Suprapubic skin (tissue), 4 donors: ENCODE data around the gene ITSN1. TPM values are rescaled to one million over a fixed set of nuclear protein-coding genes. Genes with fewer than 3 reads are reported as not detected.

Source experiments
- DNase-seq, 2 donors: peaks; one replicate each; pipeline ENCODE4 v3.0.0-alpha.2; 2019; ENCODE audit warnings: low spot score in 2 of 2
- H3K27ac ChIP-seq: fragments of 200-600 bp; sonication (generic); one replicate; pipeline ENCODE4 v1.5.1; 2019
- H3K27me3 ChIP-seq: fragments of 200-600 bp; sonication (generic); one replicate; pipeline ENCODE4 v1.5.1; 2019
- H3K36me3 ChIP-seq: fragments of 200-600 bp; sonication (generic); one replicate; pipeline ENCODE4 v1.5.1; 2019
- H3K4me1 ChIP-seq: fragments of 200-600 bp; sonication (generic); one replicate; pipeline ENCODE4 v1.5.1; 2019
- H3K4me3 ChIP-seq: fragments of 200-600 bp; sonication (generic); one replicate; pipeline ENCODE4 v1.5.1; 2019; ENCODE audit warnings: mild to moderate bottlenecking
- H3K9me3 ChIP-seq: fragments of 200-600 bp; sonication (generic); one replicate; pipeline ENCODE4 v1.5.1; 2019
- EP300 ChIP-seq: sonication (generic); formaldehyde crosslinking; IDR thresholded peaks from one replicate; pipeline ENCODE4 v1.6.1; 2017; ENCODE audit warnings: antibody characterized with exemption
- POLR2A ChIP-seq, 2 donors: fragments of 450-650 bp; IDR thresholded peaks; one replicate each; pipeline ENCODE4 v1.6.1; 2017; ENCODE audit warnings: antibody characterized with exemption in 2 of 2, mild to moderate bottlenecking in 2 of 2, moderate library complexity in 2 of 2
- POLR2AphosphoS5 ChIP-seq, 3 donors: sonication (generic); formaldehyde crosslinking; IDR thresholded peaks; one replicate each; pipeline ENCODE4 v1.6.1; 2017; ENCODE audit warnings: antibody characterized with exemption in 3 of 3
- WGBS: methylation state at CpG from one replicate; pipeline ENCODE4 v1.1.5; 2018; 5-methylcytosine and 5-hydroxymethylcytosine counted together
- total RNA-seq, 4 donors: library from RNA; depleted of rRNA; stranded (reverse); fragments of >200 nt; gene quantifications; one replicate each; pipeline ENCODE4 v1.1.0, GENCODE V29; 2016
- TF ChIP-seq, protein P1 (sequence below), 2 donors: fragments of 200-600 bp in 1 of 2; fragments of 450-650 bp in 1 of 2; sonication (generic) in 1 of 2; IDR thresholded peaks; one replicate each; pipeline ENCODE4 v1.5.1; 2016 to 2019; ENCODE audit warnings: antibody characterized with exemption in 2 of 2, mild to moderate bottlenecking in 1 of 2, moderate library complexity in 1 of 2

The ITSN1 gene
- total RNA-seq, 4 donors from 2014 or later: 23.8 to 53.3 (median 35.2) TPM

GRCh38 chr21:33915368-33916199 is 273.3 kb downstream of the ITSN1 start, which contains the start of gene ATP5PO:
Gene ATP5PO, minus strand, starts transcription at chr21:33915804. Its CDS starts 41 bp downstream, at chr21:33915763.
- no peak for TF ChIP-seq EP300
- TF ChIP-seq POLR2A (IDR thresholded peaks at IDR 0.05): peak in 1 of 2 donors; percentile 83
- TF ChIP-seq POLR2AphosphoS5 (IDR thresholded peaks at IDR 0.05): peak in 2 of 3 donors; percentile 69 to 89
- TF ChIP-seq, protein P1, sequence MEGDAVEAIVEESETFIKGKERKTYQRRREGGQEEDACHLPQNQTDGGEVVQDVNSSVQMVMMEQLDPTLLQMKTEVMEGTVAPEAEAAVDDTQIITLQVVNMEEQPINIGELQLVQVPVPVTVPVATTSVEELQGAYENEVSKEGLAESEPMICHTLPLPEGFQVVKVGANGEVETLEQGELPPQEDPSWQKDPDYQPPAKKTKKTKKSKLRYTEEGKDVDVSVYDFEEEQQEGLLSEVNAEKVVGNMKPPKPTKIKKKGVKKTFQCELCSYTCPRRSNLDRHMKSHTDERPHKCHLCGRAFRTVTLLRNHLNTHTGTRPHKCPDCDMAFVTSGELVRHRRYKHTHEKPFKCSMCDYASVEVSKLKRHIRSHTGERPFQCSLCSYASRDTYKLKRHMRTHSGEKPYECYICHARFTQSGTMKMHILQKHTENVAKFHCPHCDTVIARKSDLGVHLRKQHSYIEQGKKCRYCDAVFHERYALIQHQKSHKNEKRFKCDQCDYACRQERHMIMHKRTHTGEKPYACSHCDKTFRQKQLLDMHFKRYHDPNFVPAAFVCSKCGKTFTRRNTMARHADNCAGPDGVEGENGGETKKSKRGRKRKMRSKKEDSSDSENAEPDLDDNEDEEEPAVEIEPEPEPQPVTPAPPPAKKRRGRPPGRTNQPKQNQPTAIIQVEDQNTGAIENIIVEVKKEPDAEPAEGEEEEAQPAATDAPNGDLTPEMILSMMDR (IDR thresholded peaks at IDR 0.05): no peak
- no peaks in the 10 kb centered on the region for H3K27me3 ChIP-seq
- H3K27ac ChIP-seq: peak within 1 kb of the TSS; percentile 86
- H3K4me3 ChIP-seq: peak within 1 kb of the TSS; percentile 92
- peak; percentile 98 for DNase-seq
- no peaks in the 10 kb centered on the region for H3K9me3 ChIP-seq
- peaks cover 18% of the 10 kb centered on the region for H3K4me1 ChIP-seq
- WGBS: under 1% methylated on average over 35 of the region's 45 CpGs
- peaks cover 25% of the 10 kb centered on the region for H3K36me3 ChIP-seq

GRCh38 chr21:33916200-33916567 is 273.9 kb downstream of the ITSN1 start:
- H3K36me3 ChIP-seq: peaks cover 19% of the 10 kb centered on the region
- TF ChIP-seq POLR2AphosphoS5 (IDR thresholded peaks at IDR 0.05) (no peak), EP300 (no peak), POLR2A (IDR thresholded peaks at IDR 0.05) (no peak)
- TF ChIP-seq, protein P1 (IDR thresholded peaks at IDR 0.05): no peak
- H3K4me3 ChIP-seq: peak overlapping the region; percentile 92
- DNase-seq: no peak
- no peaks in the 10 kb centered on the region for H3K9me3 ChIP-seq
- H3K27ac ChIP-seq: no peak overlapping the region
- no peaks in the 10 kb centered on the region for H3K27me3 ChIP-seq
- 59% methylated on average over 5 of the region's 5 CpGs for WGBS
- H3K4me1 ChIP-seq: peaks cover 18% of the 10 kb centered on the region

GRCh38 chr21:33917421-33917820 is 275.1 kb downstream of the ITSN1 start:
- DNase-seq: no peak
- WGBS: 87% methylated on average over 4 of the region's 4 CpGs
- Histone ChIP-seq H3K4me1 (peaks cover 18% of the 10 kb centered on the region), H3K4me3 (no peak overlapping the region), H3K36me3 (peaks cover 9% of the 10 kb centered on the region), H3K9me3 (no peaks in the 10 kb centered on the region), H3K27me3 (no peaks in the 10 kb centered on the region), H3K27ac (no peak overlapping the region)
- TF ChIP-seq EP300 (no peak), POLR2AphosphoS5 (IDR thresholded peaks at IDR 0.05) (no peak), POLR2A (IDR thresholded peaks at IDR 0.05) (no peak)
- TF ChIP-seq, protein P1 (IDR thresholded peaks at IDR 0.05): no peak

- H3K36me3 ChIP-seq: no peaks in the 10 kb centered on the region
Measured at GRCh38 chr21:33924079-33924765, 281.9 kb downstream of the ITSN1 start.

More at GRCh38 chr21:33924079-33924765, 281.9 kb downstream of the ITSN1 start:
- TF ChIP-seq, protein P1 (IDR thresholded peaks at IDR 0.05): peak; percentile 82 to 93
- TF ChIP-seq POLR2AphosphoS5 (IDR thresholded peaks at IDR 0.05): no peak
- Histone ChIP-seq H3K4me1 (peaks cover 12% of the 10 kb centered on the region), H3K4me3 (no peak overlapping the region), H3K9me3 (no peaks in the 10 kb centered on the region), H3K27ac (peak overlapping the region; percentile 11), H3K27me3 (no peaks in the 10 kb centered on the region)
- peak; percentile 91 to 96 for DNase-seq
- WGBS: 20% methylated on average over 8 of the region's 13 CpGs
